ENCODE results near the gene EMP2.
"Not testable (repeated sequence)": the region's sequence is repeated elsewhere in the genome, so short reads cannot be mapped to it uniquely, and the experiment has no call there.

EMP2 gene

DNA sequence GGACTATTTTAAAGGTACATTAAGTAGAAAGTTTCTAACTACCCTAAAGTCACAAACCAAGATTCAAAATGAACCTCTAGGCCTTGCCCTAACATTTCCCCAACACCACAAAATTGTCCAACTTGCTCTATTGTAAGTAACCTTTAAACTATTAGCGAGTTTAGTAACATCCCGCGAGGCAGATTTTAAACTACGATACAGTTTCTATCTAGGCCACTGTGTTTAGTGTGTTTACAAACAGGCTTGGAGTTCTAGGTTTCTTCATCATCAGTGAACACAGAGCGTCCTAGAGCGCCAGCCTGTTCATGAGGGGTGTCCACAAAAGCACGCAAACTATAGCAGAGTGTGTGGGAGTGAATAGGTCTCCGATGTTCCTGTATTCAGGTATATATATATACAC, 51.8 kb downstream of the EMP2 start:
- in situ Hi-C loops (cut with HindIII; ENCODE audit: low sequenced_read_pairs), result loop anchor here (25.0 kb wide), 1 partner anchor 209 kb away; the partner anchor contains the start of gene NUBP1

DNA sequence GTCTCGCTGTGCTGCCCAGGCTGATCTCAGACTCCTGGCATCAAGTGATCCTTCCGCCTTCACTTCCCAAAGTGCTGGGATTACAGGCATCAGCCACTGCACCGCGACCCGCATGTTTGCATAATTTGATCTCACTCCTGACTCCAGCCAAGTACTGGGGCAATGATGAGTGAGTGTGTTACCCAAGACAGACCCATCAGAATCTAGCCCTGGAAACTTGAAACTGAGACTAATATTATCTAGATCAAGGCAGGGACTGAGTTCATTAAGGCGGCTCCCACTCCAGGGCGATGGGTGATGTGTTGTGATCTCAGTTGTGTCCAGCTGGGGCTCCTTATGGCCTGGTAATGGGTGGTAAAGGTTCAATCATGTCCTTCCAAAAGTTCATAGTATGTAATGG, 53.4 kb downstream of the EMP2 start:
- in situ Hi-C loops (cut with HindIII; ENCODE audit: low sequenced_read_pairs), result loop anchor here (25.0 kb wide), 1 partner anchor 210 kb away; the partner anchor contains the start of gene NUBP1

DNA sequence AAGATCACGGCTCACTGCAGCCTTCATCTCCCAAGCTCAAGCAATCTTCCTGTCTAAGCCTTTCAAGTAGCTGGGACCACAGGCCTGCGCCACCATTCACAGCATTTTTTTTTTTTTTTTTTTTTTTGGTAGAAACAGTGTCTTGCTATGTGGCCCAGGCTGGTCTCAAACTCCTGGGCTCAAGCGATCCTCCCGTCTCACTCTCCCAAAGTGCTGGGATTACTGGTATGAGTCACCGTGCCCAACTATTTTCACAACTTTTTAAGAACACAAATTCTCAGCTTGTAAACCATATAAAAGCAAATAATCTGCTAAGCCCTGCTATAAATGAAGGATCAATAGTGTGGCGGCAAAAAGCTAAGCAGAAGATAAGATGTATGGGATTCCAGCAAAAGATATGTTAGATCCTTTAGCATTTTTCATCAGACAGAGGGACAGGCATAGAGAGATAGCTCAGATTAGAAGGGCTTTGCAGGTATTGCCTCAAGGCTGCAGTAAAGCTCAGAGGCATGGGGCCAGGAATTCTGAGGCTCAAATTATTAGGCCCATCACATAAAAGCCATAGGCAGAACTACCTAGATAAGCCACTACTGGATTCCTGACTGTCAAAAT, 55.1 kb downstream of the EMP2 start:
- in situ Hi-C loops (cut with HindIII; ENCODE audit: low sequenced_read_pairs), result loop anchor here (25.0 kb wide), 1 partner anchor 212 kb away; the partner anchor contains the start of gene NUBP1

DNA sequence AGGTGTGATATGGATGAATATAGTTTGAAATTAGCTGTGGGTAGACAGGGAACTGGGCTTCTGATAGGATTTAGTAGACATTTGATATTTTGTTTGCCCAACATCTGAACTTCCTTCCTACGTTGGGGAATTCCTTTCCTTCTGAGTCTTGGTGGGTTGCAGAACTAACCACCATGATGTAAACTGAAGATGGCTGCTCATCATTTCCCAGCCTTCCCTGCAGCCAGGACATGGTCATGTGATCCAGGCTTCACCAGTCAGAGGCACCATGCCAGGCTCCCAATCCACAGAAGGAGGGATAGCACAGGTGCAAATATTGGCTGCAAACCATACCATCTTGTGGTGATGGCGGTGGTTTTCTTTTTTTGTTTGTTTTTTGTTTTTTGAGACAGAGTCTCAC, 57.4 kb downstream of the EMP2 start:
- in situ Hi-C loops (cut with HindIII; ENCODE audit: low sequenced_read_pairs), result no loop called here

DNA sequence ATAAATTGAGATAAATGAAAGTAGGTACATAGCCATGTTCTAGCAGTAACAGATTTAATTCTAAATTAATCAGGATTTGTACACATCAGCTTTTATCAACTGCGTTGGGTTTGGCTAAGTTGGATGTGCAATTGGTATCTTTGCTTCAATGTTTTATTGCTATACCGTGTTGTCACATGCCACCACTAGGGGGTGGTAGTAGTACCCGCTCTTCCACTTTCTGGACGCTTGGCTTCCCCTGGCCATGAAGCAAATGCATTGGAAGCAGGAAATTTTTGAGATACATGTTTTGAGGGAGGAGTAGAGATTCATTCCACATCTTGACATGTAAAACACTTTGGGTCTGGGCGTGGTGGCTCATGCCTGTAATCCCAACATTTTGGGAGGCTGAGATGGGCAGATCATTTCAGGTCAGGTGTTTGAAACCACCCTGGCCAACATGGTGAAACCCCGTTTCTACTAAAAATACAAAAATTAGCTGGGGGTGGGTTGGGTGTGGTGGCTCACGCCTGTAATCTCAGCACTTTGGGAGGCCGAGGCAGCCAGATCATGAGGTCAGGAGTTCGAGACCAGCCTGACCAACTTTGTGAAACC, 58.6 kb downstream of the EMP2 start:
- in situ Hi-C loops (cut with HindIII; ENCODE audit: low sequenced_read_pairs), result no loop called here

DNA sequence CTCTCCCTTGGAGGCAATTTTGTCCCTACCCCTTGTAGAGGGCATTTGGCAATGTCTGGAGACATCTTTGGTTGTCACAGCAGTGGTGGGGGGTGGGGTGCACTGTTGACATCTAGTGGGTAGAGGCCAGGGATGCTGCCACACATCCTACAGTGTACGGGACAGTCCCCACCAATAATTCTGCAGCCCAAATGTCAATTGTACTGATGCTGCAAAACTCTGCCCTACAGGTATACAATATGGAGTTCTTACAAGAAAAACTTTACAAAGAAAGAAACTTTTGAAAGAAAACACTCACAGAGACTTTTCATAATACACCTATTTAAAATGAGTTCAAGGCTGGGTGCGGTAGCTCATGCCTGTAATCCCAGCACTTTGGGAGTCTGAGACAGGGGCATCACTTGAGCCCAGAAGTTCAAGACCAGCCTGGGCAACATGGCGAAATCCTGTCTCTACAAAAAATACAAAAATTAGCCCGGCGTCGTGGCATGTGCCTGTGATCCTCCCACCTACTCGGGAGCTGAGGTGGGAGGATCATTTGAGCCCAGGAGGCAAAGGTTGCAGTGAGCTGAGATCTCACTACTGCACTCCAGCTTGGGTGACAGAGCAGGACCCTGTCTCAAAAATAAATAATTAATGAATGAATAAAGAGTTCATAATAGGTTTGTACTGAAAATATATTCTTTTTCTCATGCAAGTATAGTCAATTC, 59.4 kb downstream of the EMP2 start:
- in situ Hi-C loops (cut with HindIII; ENCODE audit: low sequenced_read_pairs), result no loop called here

DNA sequence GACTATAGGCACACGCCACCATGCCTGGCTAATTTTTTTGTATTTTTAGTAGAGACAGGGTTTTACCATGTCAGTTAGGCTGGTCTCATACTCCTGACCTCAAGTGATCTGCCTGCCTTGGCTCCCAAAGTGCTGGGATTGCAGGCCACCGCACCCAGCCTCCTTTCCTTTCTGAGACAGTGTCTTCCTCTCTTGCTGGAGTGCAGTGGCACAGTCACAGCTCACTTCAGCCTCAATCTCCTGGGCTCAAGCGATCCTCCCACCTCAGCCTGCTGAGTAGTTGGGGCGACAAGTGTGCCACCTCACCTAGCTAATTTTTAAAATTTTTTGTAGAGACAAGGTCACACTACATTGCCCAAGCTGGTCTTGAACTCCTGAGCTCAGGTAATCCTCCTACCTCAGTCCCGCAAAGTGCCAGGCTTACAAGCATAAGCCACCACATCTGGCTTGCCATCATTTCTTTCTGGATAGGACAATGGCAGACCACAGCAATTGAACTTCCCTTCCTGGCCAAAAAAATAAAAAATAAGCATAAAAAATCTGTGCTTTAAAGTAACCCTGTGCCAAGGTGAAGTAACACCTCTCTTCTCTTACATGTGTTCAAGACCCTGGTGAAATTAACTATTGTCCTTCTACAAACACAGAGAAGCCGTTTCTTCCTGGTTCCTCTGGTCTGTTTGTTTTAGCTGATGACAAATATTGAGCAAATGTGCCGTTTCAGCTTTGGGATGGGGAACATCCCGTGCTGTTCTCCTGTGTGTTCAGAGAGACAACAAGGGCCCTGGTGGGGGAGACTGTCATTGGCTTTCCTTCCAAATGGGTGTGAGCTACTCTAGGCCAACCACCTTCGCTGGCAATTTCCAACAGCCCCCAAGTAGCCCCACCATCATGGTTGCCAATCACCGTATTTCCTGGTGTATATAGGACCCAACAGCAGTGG, 60.2 kb downstream of the EMP2 start:
- in situ Hi-C loops (cut with HindIII; ENCODE audit: low sequenced_read_pairs), result loop anchor here (5.0 kb wide), 1 partner anchor 382 kb away; no protein-coding TSS in a partner anchor

DNA sequence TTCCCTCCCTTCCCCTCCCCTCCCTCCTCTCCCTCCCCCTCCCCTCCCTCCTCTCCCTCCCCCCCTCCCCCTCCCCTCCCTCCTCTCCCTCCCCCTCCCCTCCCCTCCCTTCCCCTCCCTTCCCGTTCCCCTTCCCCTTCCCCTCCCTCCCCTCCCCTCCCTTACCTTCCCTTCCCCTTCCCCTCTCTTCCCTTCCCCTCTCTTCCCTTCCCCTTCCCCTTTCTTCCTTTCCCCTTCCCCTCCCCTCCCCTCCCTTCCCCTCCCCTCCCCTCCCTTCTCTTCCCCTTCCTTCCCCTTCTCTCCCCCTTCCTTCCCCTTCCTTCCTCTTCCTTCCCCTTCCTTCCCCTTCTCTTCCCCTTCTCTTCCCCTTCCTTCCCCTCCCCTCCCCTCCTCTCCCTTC, 61.1 kb downstream of the EMP2 start:
- in situ Hi-C loops (cut with HindIII; ENCODE audit: low sequenced_read_pairs), result loop anchor here (5.0 kb wide), 1 partner anchor 383 kb away; no protein-coding TSS in a partner anchor

DNA sequence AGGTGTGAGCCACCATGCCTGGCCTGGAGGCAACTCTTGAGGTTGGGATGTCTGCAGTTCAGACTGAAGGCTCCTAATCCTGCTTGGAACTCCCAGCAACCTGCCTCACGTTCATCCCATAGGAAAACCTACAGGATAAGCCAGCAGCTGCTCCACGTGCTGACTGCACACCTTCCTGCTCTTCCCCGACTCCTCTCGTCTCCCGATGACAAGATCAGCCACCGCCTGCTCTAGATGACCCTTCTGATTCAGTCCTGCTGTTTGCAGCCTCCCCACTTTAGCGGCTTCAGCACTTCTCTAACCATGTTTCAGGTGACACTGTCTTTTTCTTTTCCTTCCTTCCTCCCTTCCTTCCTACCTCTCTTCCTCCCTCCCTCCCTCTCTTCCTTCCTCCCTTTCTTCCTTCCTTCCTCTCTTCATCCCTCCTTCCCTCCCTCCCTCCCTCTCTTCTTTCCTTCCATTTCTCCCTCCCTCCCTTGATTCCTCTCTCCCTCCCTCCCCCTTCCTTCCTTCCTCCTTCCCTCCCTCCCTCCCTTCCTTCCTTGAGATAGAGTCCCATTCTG, 61.8 kb downstream of the EMP2 start:
- in situ Hi-C loops (cut with HindIII; ENCODE audit: low sequenced_read_pairs), result loop anchor here (5.0 kb wide), 1 partner anchor 384 kb away; no protein-coding TSS in a partner anchor

DNA sequence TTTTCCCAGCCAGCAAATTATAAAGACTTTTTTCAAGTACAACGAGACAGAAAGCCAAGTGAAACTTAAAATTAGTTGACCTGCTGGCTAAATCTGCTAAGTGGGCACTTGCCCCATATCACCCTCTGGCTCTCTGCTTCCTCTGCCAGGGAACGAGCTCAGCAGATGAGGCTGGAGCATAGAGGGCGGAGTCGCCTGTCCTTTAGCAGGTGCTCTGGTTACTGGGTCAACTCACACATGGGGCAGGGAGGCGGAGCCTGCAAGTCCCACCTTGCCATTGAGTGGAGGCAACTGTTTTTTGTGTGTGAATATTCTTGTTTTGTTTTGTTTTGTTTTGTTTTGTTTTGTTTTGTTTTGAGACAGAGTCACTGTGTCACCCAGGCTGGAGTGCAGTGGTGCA, 62.5 kb downstream of the EMP2 start:
- in situ Hi-C loops (cut with HindIII; ENCODE audit: low sequenced_read_pairs), result loop anchor here (5.0 kb wide), 1 partner anchor 384 kb away; no protein-coding TSS in a partner anchor

DNA sequence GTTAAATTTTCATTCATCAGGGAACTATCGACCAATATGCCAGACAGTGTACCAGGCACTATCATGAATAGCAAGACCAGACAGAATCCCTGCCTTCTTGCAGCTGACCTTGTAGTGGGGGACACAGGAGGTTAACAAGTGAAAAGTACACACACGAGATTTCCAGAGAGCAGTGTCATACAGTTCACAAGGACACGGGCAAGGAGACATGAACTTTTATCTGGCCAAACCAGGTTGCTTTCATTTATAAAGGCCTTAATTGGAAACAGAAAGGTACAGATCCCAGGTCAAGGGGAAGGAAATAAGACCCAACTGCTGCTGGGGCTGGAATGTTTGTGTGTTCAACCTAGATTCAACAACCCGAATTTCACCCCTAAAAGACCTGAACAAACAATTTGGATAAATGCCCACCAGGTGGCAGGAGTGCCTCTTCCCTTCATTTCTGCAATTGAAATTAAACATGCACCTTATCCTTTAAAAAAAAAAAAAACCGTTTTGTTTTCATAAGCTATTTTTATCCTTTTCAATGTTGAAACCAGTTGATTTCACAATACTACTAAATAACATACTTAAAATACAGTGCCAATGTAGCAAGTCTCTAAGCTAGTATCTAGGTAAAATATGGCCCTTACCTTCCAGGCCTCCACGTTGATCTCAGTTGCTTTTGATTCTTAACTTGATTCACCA, 65.9 kb downstream of the EMP2 start:
- in situ Hi-C loops (cut with HindIII; ENCODE audit: low sequenced_read_pairs), result loop anchor here (5.0 kb wide), 1 partner anchor 388 kb away; no protein-coding TSS in a partner anchor

DNA sequence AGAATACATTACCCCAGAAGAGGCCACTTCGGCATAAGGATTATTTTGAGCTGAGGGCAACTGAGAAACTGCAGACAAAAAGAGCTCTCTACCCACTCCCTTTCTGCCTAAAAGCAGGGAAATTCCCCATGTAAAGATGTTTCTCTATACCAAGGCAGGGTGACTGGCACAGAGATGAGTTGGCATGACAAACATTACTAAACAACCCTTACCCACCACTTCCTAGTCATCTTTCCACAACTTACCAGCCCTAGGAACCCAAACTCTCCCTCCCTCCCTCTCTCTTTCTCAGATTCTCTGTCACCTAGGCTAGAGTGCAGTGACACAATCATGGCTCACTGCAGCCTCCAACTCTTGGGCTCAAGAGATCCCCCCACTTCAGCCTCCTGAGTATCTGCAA, 68.6 kb downstream of the EMP2 start:
- in situ Hi-C loops (cut with HindIII; ENCODE audit: low sequenced_read_pairs), result no loop called here

DNA sequence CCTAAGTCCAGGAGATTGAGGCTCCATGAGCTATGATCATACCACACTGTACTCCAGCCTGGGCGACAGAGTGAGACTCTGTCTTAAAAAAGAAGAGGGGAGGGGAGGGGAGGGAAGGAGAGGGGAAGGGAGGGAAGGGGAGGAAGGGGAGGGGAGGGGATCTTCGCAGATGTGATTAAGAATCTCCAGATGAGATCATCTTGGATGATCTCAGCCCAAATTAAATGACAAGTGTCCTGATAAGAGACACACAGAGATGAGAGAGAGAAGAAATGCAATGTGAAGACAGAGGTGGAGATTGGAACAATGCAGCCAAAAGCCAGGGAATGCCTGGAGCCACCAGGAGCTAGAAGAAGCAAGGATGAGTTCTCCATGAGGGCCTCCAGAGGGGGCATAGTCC, 70.1 kb downstream of the EMP2 start:
- in situ Hi-C loops (cut with HindIII; ENCODE audit: low sequenced_read_pairs), result no loop called here

DNA sequence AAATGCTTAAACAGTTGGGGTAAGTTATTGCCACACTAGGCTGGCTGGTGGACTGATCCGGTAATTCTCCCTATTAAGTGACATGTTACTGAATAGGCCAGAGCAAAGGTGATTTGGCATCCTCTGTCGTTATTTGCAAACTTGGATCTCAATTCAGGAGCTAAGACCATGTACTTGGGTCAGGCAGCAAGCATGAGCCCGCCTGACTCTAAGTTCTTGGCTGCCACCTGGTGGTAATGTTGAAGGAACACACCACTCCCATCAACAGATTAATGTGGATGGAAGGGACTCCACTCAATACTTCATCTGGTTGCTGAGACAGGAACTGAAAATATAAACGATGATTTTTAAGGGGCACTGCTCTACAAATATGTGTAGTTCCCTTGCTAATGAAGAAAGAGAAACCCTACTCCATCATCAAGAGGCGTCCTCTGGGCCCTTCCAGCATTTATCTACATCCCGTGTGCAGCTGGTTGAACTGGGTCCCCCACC, 70.8 kb downstream of the EMP2 start:
- in situ Hi-C loops (cut with HindIII; ENCODE audit: low sequenced_read_pairs), result no loop called here

DNA sequence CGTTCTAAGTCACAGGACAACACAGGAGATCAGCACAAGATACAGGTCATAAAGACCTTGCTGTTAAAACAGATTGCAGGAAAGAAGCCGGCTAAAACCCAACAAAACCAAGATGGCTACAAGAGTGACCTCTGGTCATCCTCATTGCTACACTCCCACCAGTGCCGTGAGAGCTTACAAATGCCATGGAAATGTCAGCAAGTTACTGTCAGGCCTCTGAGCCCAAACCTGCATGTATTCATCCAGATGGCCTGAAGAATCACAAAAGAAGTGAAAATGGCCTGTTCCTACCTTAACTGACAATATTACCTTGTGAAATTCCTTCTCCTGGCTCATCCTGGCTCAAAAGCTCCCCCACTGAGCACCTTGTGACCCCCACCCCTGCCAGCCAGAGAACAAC, 75.1 kb downstream of the EMP2 start:
- in situ Hi-C loops (cut with HindIII; ENCODE audit: low sequenced_read_pairs), result not testable (repeated sequence)

DNA sequence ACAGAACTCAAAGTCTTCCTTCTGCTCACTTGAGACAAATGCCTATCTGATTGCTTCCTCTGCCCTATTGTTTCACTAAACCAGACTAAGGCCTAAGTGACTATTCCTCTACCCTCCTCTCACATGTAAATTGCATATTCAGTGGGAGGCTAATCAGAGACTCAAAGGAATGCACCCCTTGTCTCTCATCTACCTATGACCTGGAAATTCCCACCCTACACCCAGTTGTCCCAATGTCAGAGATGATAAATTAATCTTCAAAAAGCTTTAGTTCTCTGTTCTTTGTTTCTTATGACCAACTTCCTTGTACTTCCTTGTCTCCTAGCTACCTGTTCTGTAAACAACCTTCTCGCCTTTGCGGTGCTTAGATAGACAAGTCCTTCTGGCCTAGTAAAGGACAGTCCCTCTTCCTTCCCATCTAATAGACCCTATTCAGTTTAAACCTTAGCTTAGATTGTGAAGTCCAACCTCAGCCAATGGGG, 76.0 kb downstream of the EMP2 start:
- in situ Hi-C loops (cut with HindIII; ENCODE audit: low sequenced_read_pairs), result no loop called here

DNA sequence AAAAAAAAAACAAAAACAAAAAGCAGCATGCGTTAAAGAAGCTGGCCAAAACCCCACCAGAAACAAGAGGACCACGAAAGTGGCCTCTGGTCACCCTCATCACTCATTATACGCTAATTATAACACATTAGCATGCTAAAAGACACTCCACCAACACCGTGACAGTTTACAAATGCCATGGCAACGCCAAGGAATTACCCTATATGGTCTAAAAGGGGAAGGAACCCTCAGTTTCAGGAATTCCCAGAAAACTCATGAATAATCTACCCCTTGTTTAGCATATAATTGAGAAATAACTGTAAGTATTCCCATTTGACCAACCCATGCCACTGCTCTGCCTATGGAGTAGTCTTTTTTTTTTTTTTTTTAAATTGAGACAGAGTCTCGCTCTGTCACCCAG, 77.6 kb downstream of the EMP2 start:
- in situ Hi-C loops (cut with HindIII; ENCODE audit: low sequenced_read_pairs), result no loop called here

DNA sequence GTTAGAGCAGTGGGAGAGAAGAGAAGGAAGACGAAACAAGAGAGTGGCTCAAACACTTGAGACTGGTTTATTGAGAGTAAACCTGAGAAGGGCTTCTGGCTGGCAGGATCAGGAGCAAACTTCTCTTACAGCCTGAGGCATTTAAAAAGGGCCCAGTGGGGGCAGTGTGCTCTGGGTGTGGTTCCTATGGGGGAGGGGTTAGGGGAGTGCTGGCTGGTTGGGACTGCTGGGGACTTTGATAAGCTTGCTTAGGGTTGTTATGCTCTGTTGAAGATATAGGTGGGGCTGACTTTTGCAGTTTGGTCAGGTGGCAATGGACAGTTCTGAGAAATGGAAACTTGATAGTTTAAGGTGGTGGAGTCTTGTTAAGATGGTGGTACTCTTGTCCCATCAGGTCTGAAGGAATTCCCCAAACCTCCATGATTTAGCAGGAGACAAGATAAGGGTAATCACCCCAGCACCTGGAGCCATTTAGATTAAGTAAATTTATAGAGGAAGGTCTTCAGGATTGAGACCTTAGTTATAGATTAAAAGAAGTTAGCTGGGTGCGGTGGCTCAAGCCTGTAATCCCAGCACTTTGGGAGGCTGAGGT, 79.3 kb downstream of the EMP2 start:
- in situ Hi-C loops (cut with HindIII; ENCODE audit: low sequenced_read_pairs), result no loop called here

DNA sequence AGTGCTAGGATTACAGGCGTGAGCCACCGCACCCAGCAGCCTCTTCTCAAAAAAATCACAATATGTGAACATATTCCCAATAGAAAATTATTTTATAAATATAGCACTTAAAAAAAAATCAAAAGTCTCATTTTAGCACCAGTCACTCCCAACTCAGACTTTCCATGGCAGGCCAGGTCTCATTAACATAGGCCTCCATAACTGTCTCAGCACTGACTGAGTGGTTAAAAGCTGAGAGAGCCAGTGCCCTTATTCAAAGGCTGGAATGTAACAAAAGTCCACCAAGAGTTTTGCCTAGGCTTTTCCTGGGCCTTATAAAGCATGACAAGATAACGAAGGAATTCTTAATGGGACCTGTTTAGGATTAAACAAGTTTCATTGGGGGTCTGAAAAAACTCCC, 79.8 kb downstream of the EMP2 start:
- in situ Hi-C loops (cut with HindIII; ENCODE audit: low sequenced_read_pairs), result no loop called here
